PC-3 (cell line): Measurements from ENCODE around the gene BZW1. TPM values are rescaled to one million over a fixed set of nuclear protein-coding genes. Genes with fewer than 3 reads are reported as not detected.

Experiments
- ATAC-seq: fragments of 200-7000 bp; cut with Tn5 transposase; 2 replicates; pipeline ENCODE4 v1.9.1; 2020; ENCODE audit warnings: mild to moderate bottlenecking, moderate library complexity
- BruUV-seq: library from RNA; stranded (reverse); fragments of 400-500 nt; replicated peaks from 2 replicates; lab custom pipeline; 2021; lab: Mats Ljungman, UMichigan
- CTCF ChIA-PET: fragments of 300-600 bp; sonication (Branson Sonifier 250); formaldehyde crosslinking; loops from one replicate; lab custom pipeline; 2022; ENCODE audit warnings: antibody characterized with exemption; lab: Charles Lee
- POLR2A ChIA-PET: fragments of 300-600 bp; sonication (Branson Sonifier 250); formaldehyde crosslinking; loops from one replicate; lab custom pipeline; 2022; ENCODE audit warnings: antibody characterized with exemption; ENCODE audit not compliant: unreplicated experiment; lab: Charles Lee
- DNase-seq: peaks from one replicate; pipeline ENCODE4 v3.0.0-alpha.2; 2015
- H2AFZ ChIP-seq: fragments of 300-600 bp; sonication (generic); 2 replicates; pipeline ENCODE4 v1.6.0; 2016; ENCODE audit warnings: antibody characterized with exemption, low read length
- H3F3A ChIP-seq: fragments of 300-600 bp; sonication (generic); one replicate; pipeline ENCODE4 v1.6.0; 2017; ENCODE audit warnings: antibody characterized with exemption, low read length, control low read depth, mild to moderate bottlenecking; ENCODE audit not compliant: unreplicated experiment
- H3K27ac ChIP-seq: fragments of 300-600 bp; sonication (generic); 2 replicates; pipeline ENCODE4 v1.5.1; 2016; ENCODE audit warnings: mild to moderate bottlenecking, low read length
- H3K27me3 ChIP-seq: fragments of 300-600 bp; sonication (generic); 2 replicates; pipeline ENCODE4 v1.6.1; 2016; ENCODE audit warnings: low read length, mixed read lengths
- H3K36me3 ChIP-seq: fragments of 300-600 bp; sonication (generic); 2 replicates; pipeline ENCODE4 v1.6.1; 2016; ENCODE audit warnings: low read depth, mixed run types, low read length, mixed read lengths
- H3K4me1 ChIP-seq: fragments of 300-600 bp; sonication (generic); 2 replicates; pipeline ENCODE4 v1.5.1; 2016; ENCODE audit warnings: low read length; ENCODE audit not compliant: insufficient read depth
- H3K4me2 ChIP-seq: fragments of 300-600 bp; sonication (generic); 2 replicates; pipeline ENCODE4 v1.6.0; 2016; ENCODE audit warnings: low read length
- H3K4me3 ChIP-seq: fragments of 300-600 bp; sonication (generic); 2 replicates; pipeline ENCODE4 v1.5.1; 2016; ENCODE audit warnings: mild to moderate bottlenecking, low read length, mixed read lengths
- H3K79me2 ChIP-seq: fragments of 300-600 bp; sonication (generic); 2 replicates; pipeline ENCODE4 v1.6.1; 2017; ENCODE audit warnings: low read length, mixed read lengths
- H3K9ac ChIP-seq: fragments of 300-600 bp; sonication (generic); 2 replicates; pipeline ENCODE4 v1.6.0; 2016; ENCODE audit warnings: mild to moderate bottlenecking, low read length
- H3K9me2 ChIP-seq: fragments of 300-600 bp; sonication (generic); replicated peaks from 2 replicates; pipeline ENCODE4 v1.6.1; 2016; ENCODE audit warnings: mixed run types, low read length, mixed read lengths
- H3K9me3 ChIP-seq: fragments of 300-600 bp; sonication (generic); 2 replicates; pipeline ENCODE4 v1.6.1; 2016; ENCODE audit warnings: low read length, mixed read lengths
- H4K20me1 ChIP-seq: fragments of 300-600 bp; sonication (generic); 2 replicates; pipeline ENCODE4 v1.6.1; 2016; ENCODE audit warnings: low read length, mixed read lengths
- CTCF ChIP-seq: fragments of 300-600 bp; sonication (generic); conservative IDR thresholded peaks from 2 replicates; pipeline ENCODE4 v1.5.1; 2017; ENCODE audit warnings: antibody characterized with exemption, low read depth, mild to moderate bottlenecking, low read length
- EZH2 ChIP-seq: fragments of 300-600 bp; sonication (generic); IDR thresholded peaks from one replicate; pipeline ENCODE4 v1.6.1; 2017; ENCODE audit warnings: antibody characterized with exemption, mild to moderate bottlenecking, low read length; ENCODE audit not compliant: unreplicated experiment
- EZH2phosphoT487 ChIP-seq: fragments of 300-600 bp; sonication (generic); IDR thresholded peaks from 2 replicates; pipeline ENCODE4 v1.6.1; 2018; ENCODE audit warnings: mild to moderate bottlenecking, antibody characterized with exemption, low read length, borderline replicate concordance
- intact Hi-C: fragments of 100-400 bp; cut with micrococcal nuclease; formaldehyde crosslinking; loops from 2 replicates; pipeline ENCODE4 v1.9.0; 2023
- total RNA-seq: library from RNA; depleted of rRNA; stranded (reverse); fragments of >200 nt; gene quantifications from 2 replicates; pipeline ENCODE4 v1.2.3, GENCODE V29; 2014

BZW1 gene
- total RNA-seq, 1 experiment from 2014 or later: 626 TPM

- H3K4me2 ChIP-seq: peak overlapping the region; percentile 97
- ATAC-seq (peak; percentile 21), DNase-seq (peak; percentile 70)
- peaks cover 63% of the 10 kb centered on the region for H3K79me2 ChIP-seq
- TF ChIP-seq CTCF (peak; percentile 68), EZH2 (no peak)
- H3K4me1 ChIP-seq: peaks cover 41% of the 10 kb centered on the region
- H3K4me3 ChIP-seq: peak overlapping the region; percentile 84
- peak overlapping the region; percentile 97 for H3K27ac ChIP-seq
- intact Hi-C loops: loop anchor here (2.0 kb wide), 1 partner anchor 48 kb away; no protein-coding TSS in a partner anchor
- BruUV-seq: TSS peak; percentile 28
- H3F3A ChIP-seq: no peaks in the 10 kb centered on the region
- peaks cover 50% of the 10 kb centered on the region for H3K36me3 ChIP-seq
- H3K27me3 ChIP-seq: no peaks in the 10 kb centered on the region
- CTCF ChIA-PET: no interaction called here
- POLR2A ChIA-PET: no interaction called here
- H3K9ac ChIP-seq: peak overlapping the region; percentile 98
- no peaks in the 10 kb centered on the region for H3K9me3 ChIP-seq
- H3K9me2 ChIP-seq: no peaks in the 10 kb centered on the region
- no peak overlapping the region for H2AFZ ChIP-seq
- H4K20me1 ChIP-seq: peaks cover 50% of the 10 kb centered on the region
These were observed 662 bp downstream of the BZW1 start for GRCh38 chr2:200812122-200813022.

- intact Hi-C loops: no loop called here
- H3K79me2 ChIP-seq: peaks cover 80% of the 10 kb centered on the region
- no peak for ATAC-seq
- peaks cover 70% of the 10 kb centered on the region for H3K36me3 ChIP-seq
- H3K4me3 ChIP-seq: peak overlapping the region; percentile 84
- CTCF ChIA-PET: interaction anchor here (0.8 kb wide), 1 partner anchor 101 kb away, joined by 3 read pairs; no protein-coding TSS in a partner anchor
- H2AFZ ChIP-seq: no peak overlapping the region
- BruUV-seq: no TSS peak
- POLR2A ChIA-PET: interaction anchor here (0.6 to 0.7 kb wide), 2 partner anchors 78 to 110 kb away, joined by 4 to 7 read pairs; no protein-coding TSS in a partner anchor
- H3K9me3 ChIP-seq: no peaks in the 10 kb centered on the region
- H3K9me2 ChIP-seq: no peaks in the 10 kb centered on the region
- peak overlapping the region; percentile 97 for H3K4me2 ChIP-seq
- H4K20me1 ChIP-seq: peaks cover 60% of the 10 kb centered on the region
- H3F3A ChIP-seq: no peaks in the 10 kb centered on the region
- peak overlapping the region; percentile 98; the same call in 1 of the 2 replicates for H3K9ac ChIP-seq
- no peak for TF ChIP-seq CTCF
- TF ChIP-seq EZH2phosphoT487: no peak
- no peak for TF ChIP-seq EZH2
- no peak for DNase-seq
- H3K4me1 ChIP-seq: peaks cover 37% of the 10 kb centered on the region
- H3K27ac ChIP-seq: peak overlapping the region; percentile 2; the same call in 1 of the 2 replicates
- H3K27me3 ChIP-seq: no peaks in the 10 kb centered on the region
These were observed 2.6 kb downstream of the BZW1 start for GRCh38 chr2:200814276-200814815.
